ENCODE results near the gene ANTXR1.

Gene ANTXR1

GRCh38 chr2:69269330-69269729 lies 256.4 kb downstream of the ANTXR1 start:
- Histone ChIP-seq H3F3A (ENCODE audit: low read depth) (no peaks in the 10 kb centered on the region), H3K36me3 (ENCODE audit: insufficient read depth, low read length) (no peaks in the 10 kb centered on the region), H3K9me2 (replicated peaks; ENCODE audit: low read depth, low read length) (no peaks in the 10 kb centered on the region)

DNA sequence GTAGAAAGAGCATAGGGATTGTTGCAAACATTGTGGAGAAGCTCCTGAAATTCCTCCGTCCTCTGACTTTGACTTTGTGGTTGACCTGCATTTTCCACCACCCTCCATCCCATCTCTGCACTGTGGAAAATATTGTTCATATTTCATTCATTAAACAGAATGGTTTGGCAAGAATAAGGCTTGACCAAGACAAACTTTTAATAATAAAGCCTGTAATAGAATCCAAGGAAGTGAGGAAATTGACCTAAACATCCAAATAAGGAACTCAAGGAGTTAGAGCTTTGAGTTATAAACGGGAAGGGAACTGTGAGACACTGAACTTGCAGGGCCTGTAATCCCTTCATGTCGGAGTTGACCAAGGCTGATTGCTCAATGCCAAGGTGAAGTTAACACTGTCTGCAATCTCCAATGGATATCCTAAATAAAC lies 258.9 kb downstream of the ANTXR1 start:
- no peaks in the 10 kb centered on the region for H3K79me2 ChIP-seq (ENCODE audit: insufficient read depth, low read length)
- H3K4me2 ChIP-seq (ENCODE audit: low read depth, low read length, poor library complexity, severe bottlenecking) = no peak overlapping the region
- no peaks in the 10 kb centered on the region for H3F3A ChIP-seq (ENCODE audit: low read depth)
- H3K36me3 ChIP-seq (ENCODE audit: insufficient read depth, low read length) = no peaks in the 10 kb centered on the region
- no peaks in the 10 kb centered on the region for H3K9me3 ChIP-seq (ENCODE audit: insufficient read depth, low read depth, low read length)
- peaks cover 8% of the 10 kb centered on the region for H3K4me1 ChIP-seq (ENCODE audit: insufficient read depth, low read length, poor library complexity, severe bottlenecking)
- H3K9me2 ChIP-seq (replicated peaks; ENCODE audit: low read depth, low read length) = no peaks in the 10 kb centered on the region
- no peak overlapping the region for H3K4me3 ChIP-seq (ENCODE audit: low read length, poor library complexity, severe bottlenecking)
- no peak overlapping the region for H3K9ac ChIP-seq (ENCODE audit: low read depth, low read length, poor library complexity, severe bottlenecking)
- no peak overlapping the region for H2AFZ ChIP-seq (ENCODE audit: low read length)
- no peak for TF ChIP-seq EZH2phosphoT487 (IDR thresholded peaks at IDR 0.05; ENCODE audit: borderline replicate concordance)
- no peak for TF ChIP-seq CTCF (conservative IDR thresholded peaks at IDR 0.05; ENCODE audit: low read length)
- H4K20me1 ChIP-seq (ENCODE audit: insufficient read depth, low read length, poor library complexity, severe bottlenecking) = no peaks in the 10 kb centered on the region
- no peaks in the 10 kb centered on the region for H3K27me3 ChIP-seq (ENCODE audit: insufficient read depth, low read length, poor library complexity, severe bottlenecking)

More at GRCh38 chr2:69269330-69269729, 256.4 kb downstream of the ANTXR1 start:
- no peak overlapping the region for H3K9ac ChIP-seq (ENCODE audit: low read depth, low read length, poor library complexity, severe bottlenecking)
- no peak overlapping the region for H3K4me2 ChIP-seq (ENCODE audit: low read depth, low read length, poor library complexity, severe bottlenecking)
- no peaks in the 10 kb centered on the region for H3K9me3 ChIP-seq (ENCODE audit: insufficient read depth, low read depth, low read length)
- H3K4me3 ChIP-seq (ENCODE audit: low read length, poor library complexity, severe bottlenecking) = no peak overlapping the region
- H3K4me1 ChIP-seq (ENCODE audit: insufficient read depth, low read length, poor library complexity, severe bottlenecking) = no peaks in the 10 kb centered on the region
- no peaks in the 10 kb centered on the region for H3K27me3 ChIP-seq (ENCODE audit: insufficient read depth, low read length, poor library complexity, severe bottlenecking)
- no peaks in the 10 kb centered on the region for H3K79me2 ChIP-seq (ENCODE audit: insufficient read depth, low read length)
- no peaks in the 10 kb centered on the region for H4K20me1 ChIP-seq (ENCODE audit: insufficient read depth, low read length, poor library complexity, severe bottlenecking)
- H2AFZ ChIP-seq (ENCODE audit: low read length) = no peak overlapping the region
- TF ChIP-seq EZH2phosphoT487 (IDR thresholded peaks at IDR 0.05; ENCODE audit: borderline replicate concordance) = no peak
- TF ChIP-seq CTCF (conservative IDR thresholded peaks at IDR 0.05; ENCODE audit: low read length) = no peak

- no peaks in the 10 kb centered on the region for H3K9me2 ChIP-seq (replicated peaks; ENCODE audit: low read depth, low read length)
- H3K9me3 ChIP-seq (ENCODE audit: insufficient read depth, low read depth, low read length) = no peaks in the 10 kb centered on the region
- no peak overlapping the region for H3K4me3 ChIP-seq (ENCODE audit: low read length, poor library complexity, severe bottlenecking)
- no peaks in the 10 kb centered on the region for H3F3A ChIP-seq (ENCODE audit: low read depth)
- no peaks in the 10 kb centered on the region for H4K20me1 ChIP-seq (ENCODE audit: insufficient read depth, low read length, poor library complexity, severe bottlenecking)
- H3K9ac ChIP-seq (ENCODE audit: low read depth, low read length, poor library complexity, severe bottlenecking) = no peak overlapping the region
- no peaks in the 10 kb centered on the region for H3K27me3 ChIP-seq (ENCODE audit: insufficient read depth, low read length, poor library complexity, severe bottlenecking)
- no peaks in the 10 kb centered on the region for H3K36me3 ChIP-seq (ENCODE audit: insufficient read depth, low read length)
- peaks cover 8% of the 10 kb centered on the region for H3K4me1 ChIP-seq (ENCODE audit: insufficient read depth, low read length, poor library complexity, severe bottlenecking)
- no peaks in the 10 kb centered on the region for H3K79me2 ChIP-seq (ENCODE audit: insufficient read depth, low read length)
- no peak for TF ChIP-seq CTCF (conservative IDR thresholded peaks at IDR 0.05; ENCODE audit: low read length)
- TF ChIP-seq EZH2phosphoT487 (IDR thresholded peaks at IDR 0.05; ENCODE audit: borderline replicate concordance) = no peak
- H2AFZ ChIP-seq (ENCODE audit: low read length) = no peak overlapping the region
- no peak overlapping the region for H3K4me2 ChIP-seq (ENCODE audit: low read depth, low read length, poor library complexity, severe bottlenecking)
Observed at GRCh38 chr2:69272803-69273471, 260.0 kb downstream of the ANTXR1 start.
